Iris pigment epithelial cell (primary cell): ENCODE results near the gene COX15.
A peak's percentile ranks its signal among the peaks of the same experiment; 100 is the strongest.
"Not testable (repeated sequence)": the region's sequence is repeated elsewhere in the genome, so short reads cannot be mapped to it uniquely, and the experiment has no call there.

Source experiments
- DNase-seq: peaks from one replicate; pipeline ENCODE4 v3.0.0-alpha.2; 2011; ENCODE audit warnings: low read depth

Gene COX15

GRCh38 chr10:99740933-99741559 is 9.1 kb upstream of the COX15 start:
- no peak for DNase-seq

GRCh38 chr10:99740260-99740659 is 8.3 kb upstream of the COX15 start:
- DNase-seq = no peak

GRCh38 chr10:99734111-99734510 is 2.2 kb upstream of the COX15 start:
- DNase-seq = not testable (repeated sequence)

- no peak for DNase-seq
These were observed 1.4 kb upstream of the COX15 start for GRCh38 chr10:99733366-99733765.

GRCh38 chr10:99731306-99732032 is 458 bp downstream of the COX15 start:
- no peak for DNase-seq

GRCh38 chr10:99730026-99730425 is 1.9 kb downstream of the COX15 start:
- peak; percentile 95 for DNase-seq

- no peak for DNase-seq
These were observed 11.5 kb downstream of the COX15 start for GRCh38 chr10:99720387-99720786.

- no peak for DNase-seq
These were observed 17.5 kb downstream of the COX15 start for GRCh38 chr10:99714446-99714845.

GRCh38 chr10:99711129-99711719 is 20.7 kb downstream of the COX15 start:
- peak; percentile 71 for DNase-seq

- peak; percentile 51 for DNase-seq
These were observed 22.3 kb downstream of the COX15 start for GRCh38 chr10:99709480-99710229.

- DNase-seq = no peak
These were observed 23.4 kb downstream of the COX15 start for GRCh38 chr10:99708428-99709012.

GRCh38 chr10:99700649-99701048 is 31.3 kb downstream of the COX15 start:
- DNase-seq = no peak

GRCh38 chr10:99698504-99699080 is 33.3 kb downstream of the COX15 start:
- no peak for DNase-seq

GRCh38 chr10:99695761-99696160 is 36.2 kb downstream of the COX15 start:
- peak; percentile 65 for DNase-seq

GRCh38 chr10:99693933-99694583 is 37.9 kb downstream of the COX15 start:
- peak; percentile 90 for DNase-seq

- DNase-seq = peak; percentile 70
These were observed 42.5 kb downstream of the COX15 start for GRCh38 chr10:99689461-99689860.

- no peak for DNase-seq
These were observed 46.3 kb downstream of the COX15 start for GRCh38 chr10:99685597-99685967.

GRCh38 chr10:99682752-99683151 is 49.2 kb downstream of the COX15 start:
- no peak for DNase-seq
